ENCODE measurements around the gene PSMA8.
"Not testable (repeated sequence)": the region's sequence is repeated elsewhere in the genome, so short reads cannot be mapped to it uniquely, and the experiment has no call there.

PSMA8 gene

DNA sequence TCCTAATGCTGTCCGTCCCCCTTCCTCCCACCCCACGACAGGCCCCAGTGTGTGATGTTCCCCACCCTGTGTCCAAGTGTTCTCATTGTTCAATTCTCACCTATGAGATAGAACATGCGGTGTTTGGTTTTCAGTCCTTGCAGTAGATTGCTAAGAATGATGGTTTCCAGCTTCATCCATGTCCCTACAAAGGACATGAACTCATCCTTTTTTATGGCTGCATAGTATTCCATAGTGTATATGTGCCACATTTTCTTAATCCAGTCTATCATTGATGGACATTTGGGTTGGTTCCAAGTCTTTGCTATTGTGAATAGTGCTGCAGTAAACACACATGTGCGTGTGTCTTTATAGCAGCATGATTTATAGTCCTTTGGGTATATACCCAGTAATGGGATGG, 105.0 kb downstream of the PSMA8 start:
- DNase-seq = not testable (repeated sequence)

DNA sequence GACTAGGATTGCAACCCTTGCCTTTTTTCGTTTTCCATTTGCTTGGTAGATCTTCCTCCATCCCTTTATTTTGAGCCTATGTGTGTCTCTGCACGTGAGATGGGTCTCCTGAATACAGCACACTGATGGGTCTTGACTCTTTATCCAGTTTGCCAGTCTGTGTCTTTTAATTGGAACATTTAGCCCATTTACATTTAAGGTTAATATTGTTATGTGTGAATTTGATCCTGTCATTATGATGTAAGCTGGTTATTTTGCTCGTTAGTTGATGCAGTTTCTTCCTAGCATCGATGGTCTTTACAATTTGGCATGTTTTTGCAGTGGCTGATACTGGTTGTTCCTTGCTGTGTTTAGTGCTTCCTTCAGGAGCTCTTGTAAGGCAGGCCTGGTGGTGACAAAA, 108.7 kb downstream of the PSMA8 start:
- DNase-seq = not testable (repeated sequence)

All from 8988T (cell line).